Measurements from ENCODE around the gene RAB4B.

Gene RAB4B

GRCh38 chr19:40776932-40777644, 959 bp upstream of the RAB4B start:
- TF ChIP-seq SIN3A (IDR thresholded peaks at IDR 0.05; ENCODE audit: borderline replicate concordance, insufficient read depth, low read length) (no peak), POLR2AphosphoS5 (IDR thresholded peaks at IDR 0.05; ENCODE audit: low read depth, low read length) (no peak), TAF1 (IDR thresholded peaks at IDR 0.05; ENCODE audit: borderline replicate concordance, insufficient read depth, low read length) (no peak; the same call in 1 of the 2 replicates), FOXP2 (optimal IDR thresholded peaks at IDR 0.05; ENCODE audit: borderline replicate concordance, extremely low read depth, extremely low read length, insufficient read depth) (no peak), REST (IDR thresholded peaks at IDR 0.05; ENCODE audit: insufficient read depth in 1 of 2, low read depth in 2 of 2, low read length in 2 of 2) (no peak)

- 0 out of 2 replicates have a peak, but pooled peaks have one; percentile 55 for TF ChIP-seq POLR2AphosphoS5 (IDR thresholded peaks at IDR 0.05; ENCODE audit: low read depth, low read length)
- 0 out of 4 replicates have a peak, but pooled peaks of 1 of the 2 experiments have one; percentile 16 for TF ChIP-seq REST (IDR thresholded peaks at IDR 0.05; ENCODE audit: insufficient read depth in 1 of 2, low read depth in 2 of 2, low read length in 2 of 2)
- no peak; the same call in 1 of the 2 replicates for TF ChIP-seq SIN3A (IDR thresholded peaks at IDR 0.05; ENCODE audit: borderline replicate concordance, insufficient read depth, low read length)
- TF ChIP-seq TAF1 (IDR thresholded peaks at IDR 0.05; ENCODE audit: borderline replicate concordance, insufficient read depth, low read length) = peak; percentile 43; the same call in 1 of the 2 replicates
- no peak for TF ChIP-seq FOXP2 (optimal IDR thresholded peaks at IDR 0.05; ENCODE audit: borderline replicate concordance, extremely low read depth, extremely low read length, insufficient read depth)
Observed at GRCh38 chr19:40777645-40777936, 456 bp upstream of the RAB4B start.

GRCh38 chr19:40778706-40779284, 748 bp downstream of the RAB4B start:
- TF ChIP-seq REST (IDR thresholded peaks at IDR 0.05; ENCODE audit: insufficient read depth in 1 of 2, low read depth in 2 of 2, low read length in 2 of 2) (no peak), SIN3A (IDR thresholded peaks at IDR 0.05; ENCODE audit: borderline replicate concordance, insufficient read depth, low read length) (no peak), POLR2AphosphoS5 (IDR thresholded peaks at IDR 0.05; ENCODE audit: low read depth, low read length) (no peak), TAF1 (IDR thresholded peaks at IDR 0.05; ENCODE audit: borderline replicate concordance, insufficient read depth, low read length) (no peak)

- no peak for TF ChIP-seq FOXP2 (optimal IDR thresholded peaks at IDR 0.05; ENCODE audit: borderline replicate concordance, extremely low read depth, extremely low read length, insufficient read depth)
- TF ChIP-seq SIN3A (IDR thresholded peaks at IDR 0.05; ENCODE audit: borderline replicate concordance, insufficient read depth, low read length) = no peak
- TF ChIP-seq POLR2AphosphoS5 (IDR thresholded peaks at IDR 0.05; ENCODE audit: low read depth, low read length) = no peak
- TF ChIP-seq REST (IDR thresholded peaks at IDR 0.05; ENCODE audit: insufficient read depth in 1 of 2, low read depth in 2 of 2, low read length in 2 of 2) = no peak
- TF ChIP-seq TAF1 (IDR thresholded peaks at IDR 0.05; ENCODE audit: borderline replicate concordance, insufficient read depth, low read length) = no peak
Observed at GRCh38 chr19:40780582-40780981, 2.5 kb downstream of the RAB4B start.
